Inferior parietal cortex (tissue), 1 donor: ENCODE measurements around the gene SNX9.
A peak's percentile ranks its signal among the peaks of the same experiment; 100 is the strongest.

Experiments
- DNase-seq: peaks from one replicate; pipeline ENCODE4 v3.0.0-alpha.2; 2016; ENCODE audit errors: extremely low spot score

The SNX9 gene

GRCh38 chr6:157978021-157978783 is 155.2 kb downstream of the SNX9 start:
- no peak for DNase-seq

GRCh38 chr6:157980288-157981131 is 157.5 kb downstream of the SNX9 start:
- DNase-seq, result no peak

- DNase-seq, result no peak
Observed at GRCh38 chr6:157981132-157981394, 158.0 kb downstream of the SNX9 start.

- peak; percentile 46 for DNase-seq
Observed at GRCh38 chr6:157981395-157982101, 158.5 kb downstream of the SNX9 start, which contains the start of gene SYNJ2. Gene SYNJ2, plus strand, starts transcription at chr6:157981863. Its CDS starts 99 bp downstream, at chr6:157981962.

- no peak for DNase-seq
Observed at GRCh38 chr6:157982102-157982562, 159.1 kb downstream of the SNX9 start.

- peak; percentile 50 for DNase-seq
Observed at GRCh38 chr6:157982563-157983405, 159.7 kb downstream of the SNX9 start.

GRCh38 chr6:157983406-157984119 is 160.5 kb downstream of the SNX9 start:
- DNase-seq, result peak; percentile 29

GRCh38 chr6:157984128-157984527 is 161.1 kb downstream of the SNX9 start:
- DNase-seq, result no peak

- DNase-seq, result no peak
Observed at GRCh38 chr6:157984686-157985225, 161.7 kb downstream of the SNX9 start.

- peak; percentile 32 for DNase-seq
Observed at GRCh38 chr6:157985378-157986155, 162.5 kb downstream of the SNX9 start.

GRCh38 chr6:157987788-157988699 is 165.0 kb downstream of the SNX9 start:
- no peak for DNase-seq

- DNase-seq, result no peak
Observed at GRCh38 chr6:157988700-157989063, 165.6 kb downstream of the SNX9 start.

- no peak for DNase-seq
Observed at GRCh38 chr6:157989541-157990289, 166.7 kb downstream of the SNX9 start.

- no peak for DNase-seq
Observed at GRCh38 chr6:157990321-157991066, 167.4 kb downstream of the SNX9 start.

GRCh38 chr6:157991067-157991432 is 168.0 kb downstream of the SNX9 start:
- DNase-seq, result no peak

- no peak for DNase-seq
Observed at GRCh38 chr6:157993076-157993475, 170.0 kb downstream of the SNX9 start.

- peak; percentile 67 for DNase-seq
Observed at GRCh38 chr6:157994125-157994795, 171.2 kb downstream of the SNX9 start.
